ENCODE results near the gene RBPMS2. TPM values are rescaled to one million over a fixed set of nuclear protein-coding genes. Genes with fewer than 3 reads are reported as not detected.

Gene RBPMS2
- total RNA-seq, 4 donors from 2014 or later, result 27.2 to 64.1 (median 45.4) TPM

- no peak for DNase-seq (ENCODE audit: extremely low spot score)
- TF ChIP-seq EP300 (IDR thresholded peaks at IDR 0.05) (no peak), POLR2AphosphoS5 (IDR thresholded peaks at IDR 0.05) (peak; percentile 29 to 52)
- H3K36me3 ChIP-seq, result no peaks in the 10 kb centered on the region
- H3K27ac ChIP-seq (replicated peaks in 1 of 4), result peak overlapping the region; percentile 77 to 80 (median 79)
- H3K9me3 ChIP-seq, result no peaks in the 10 kb centered on the region
- H3K27me3 ChIP-seq, result no peaks in the 10 kb centered on the region
- no peak overlapping the region for H3K4me3 ChIP-seq
- peaks cover 45 to 95% (median 81%) of the 10 kb centered on the region in 4 donors for H3K4me1 ChIP-seq
- intact Hi-C loops (cut with DNase I), result no loop called here
- WGBS, result 31% methylated on average over 11 of the region's 11 CpGs
Observed at GRCh38 chr15:64761156-64761555, 14.2 kb downstream of the RBPMS2 start.

DNA sequence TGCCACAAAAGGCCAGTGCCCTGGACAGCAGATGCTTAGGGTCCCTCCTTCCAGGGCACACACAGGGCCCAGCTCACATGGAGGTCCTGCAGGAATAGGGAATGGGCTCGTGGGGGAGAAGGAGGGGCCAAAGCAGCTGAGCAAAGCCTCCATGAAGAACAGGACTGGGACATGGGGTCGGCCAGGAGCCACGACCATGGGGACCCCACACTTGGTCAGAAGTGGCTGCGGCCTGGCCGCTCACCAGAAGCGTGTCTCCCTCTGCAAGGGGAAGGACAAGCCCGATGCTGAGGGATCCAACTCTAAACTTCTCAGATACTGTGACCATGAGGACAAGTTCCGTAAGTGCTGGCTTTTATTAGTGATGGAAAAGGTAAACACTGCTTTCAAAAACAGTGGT lies 15.3 kb downstream of the RBPMS2 start:
- TF ChIP-seq EP300 (IDR thresholded peaks at IDR 0.05), result no peak
- TF ChIP-seq, protein P1, sequence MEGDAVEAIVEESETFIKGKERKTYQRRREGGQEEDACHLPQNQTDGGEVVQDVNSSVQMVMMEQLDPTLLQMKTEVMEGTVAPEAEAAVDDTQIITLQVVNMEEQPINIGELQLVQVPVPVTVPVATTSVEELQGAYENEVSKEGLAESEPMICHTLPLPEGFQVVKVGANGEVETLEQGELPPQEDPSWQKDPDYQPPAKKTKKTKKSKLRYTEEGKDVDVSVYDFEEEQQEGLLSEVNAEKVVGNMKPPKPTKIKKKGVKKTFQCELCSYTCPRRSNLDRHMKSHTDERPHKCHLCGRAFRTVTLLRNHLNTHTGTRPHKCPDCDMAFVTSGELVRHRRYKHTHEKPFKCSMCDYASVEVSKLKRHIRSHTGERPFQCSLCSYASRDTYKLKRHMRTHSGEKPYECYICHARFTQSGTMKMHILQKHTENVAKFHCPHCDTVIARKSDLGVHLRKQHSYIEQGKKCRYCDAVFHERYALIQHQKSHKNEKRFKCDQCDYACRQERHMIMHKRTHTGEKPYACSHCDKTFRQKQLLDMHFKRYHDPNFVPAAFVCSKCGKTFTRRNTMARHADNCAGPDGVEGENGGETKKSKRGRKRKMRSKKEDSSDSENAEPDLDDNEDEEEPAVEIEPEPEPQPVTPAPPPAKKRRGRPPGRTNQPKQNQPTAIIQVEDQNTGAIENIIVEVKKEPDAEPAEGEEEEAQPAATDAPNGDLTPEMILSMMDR (IDR thresholded peaks at IDR 0.05), result no peak
- no peak for TF ChIP-seq POLR2A (IDR thresholded peaks at IDR 0.05; ENCODE audit: low read depth)
- TF ChIP-seq POLR2AphosphoS5 (IDR thresholded peaks at IDR 0.05), result no peak
- peak overlapping the region; percentile 77 to 80 (median 79) for H3K27ac ChIP-seq (replicated peaks in 1 of 4)

GRCh38 chr15:64755427-64755940 lies 19.9 kb downstream of the RBPMS2 start:
- no peaks in the 10 kb centered on the region for H3K9me3 ChIP-seq
- peak overlapping the region; percentile 84 to 93 (median 88) for H3K27ac ChIP-seq (replicated peaks in 1 of 4)
- H3K27me3 ChIP-seq, result no peaks in the 10 kb centered on the region
- no peak for TF ChIP-seq POLR2AphosphoS5 (IDR thresholded peaks at IDR 0.05)
- TF ChIP-seq EP300 (IDR thresholded peaks at IDR 0.05), result no peak
- TF ChIP-seq, protein P1 (IDR thresholded peaks at IDR 0.05), result no peak
- TF ChIP-seq POLR2A (IDR thresholded peaks at IDR 0.05; ENCODE audit: low read depth), result no peak
- 84% methylated on average over 6 of the region's 10 CpGs for WGBS
- no peak for DNase-seq (ENCODE audit: extremely low spot score)
- intact Hi-C loops (cut with DNase I), result no loop called here
- no peaks in the 10 kb centered on the region for H3K36me3 ChIP-seq
- peaks cover 51 to 96% (median 87%) of the 10 kb centered on the region in 4 donors for H3K4me1 ChIP-seq
- no peak overlapping the region for H3K4me3 ChIP-seq

More for the DNA sequence above, 15.3 kb downstream of the RBPMS2 start:
- H3K36me3 ChIP-seq, result no peaks in the 10 kb centered on the region
- H3K4me3 ChIP-seq, result no peak overlapping the region
- no peaks in the 10 kb centered on the region for H3K9me3 ChIP-seq
- no peaks in the 10 kb centered on the region for H3K27me3 ChIP-seq
- H3K4me1 ChIP-seq, result peaks cover 55 to 96% (median 86%) of the 10 kb centered on the region in 4 donors
- 80% methylated on average over 8 of the region's 8 CpGs for WGBS
- intact Hi-C loops (cut with DNase I), result no loop called here
- no peak for DNase-seq (ENCODE audit: extremely low spot score)

GRCh38 chr15:64754663-64755426 lies 20.5 kb downstream of the RBPMS2 start:
- Histone ChIP-seq H3K36me3 (no peaks in the 10 kb centered on the region), H3K27ac (replicated peaks in 1 of 4) (peak overlapping the region; percentile 84 to 93 (median 88)), H3K9me3 (no peaks in the 10 kb centered on the region), H3K4me1 (peaks cover 48 to 96% (median 87%) of the 10 kb centered on the region in 4 donors), H3K27me3 (no peaks in the 10 kb centered on the region), H3K4me3 (no peak overlapping the region)
- no peak for DNase-seq (ENCODE audit: extremely low spot score)
- intact Hi-C loops (cut with DNase I), result no loop called here
- TF ChIP-seq POLR2A (IDR thresholded peaks at IDR 0.05; ENCODE audit: low read depth) (no peak), EP300 (IDR thresholded peaks at IDR 0.05) (no peak), POLR2AphosphoS5 (IDR thresholded peaks at IDR 0.05) (no peak)
- TF ChIP-seq, protein P1 (IDR thresholded peaks at IDR 0.05), result no peak
- 79% methylated on average over 14 of the region's 14 CpGs for WGBS

DNA sequence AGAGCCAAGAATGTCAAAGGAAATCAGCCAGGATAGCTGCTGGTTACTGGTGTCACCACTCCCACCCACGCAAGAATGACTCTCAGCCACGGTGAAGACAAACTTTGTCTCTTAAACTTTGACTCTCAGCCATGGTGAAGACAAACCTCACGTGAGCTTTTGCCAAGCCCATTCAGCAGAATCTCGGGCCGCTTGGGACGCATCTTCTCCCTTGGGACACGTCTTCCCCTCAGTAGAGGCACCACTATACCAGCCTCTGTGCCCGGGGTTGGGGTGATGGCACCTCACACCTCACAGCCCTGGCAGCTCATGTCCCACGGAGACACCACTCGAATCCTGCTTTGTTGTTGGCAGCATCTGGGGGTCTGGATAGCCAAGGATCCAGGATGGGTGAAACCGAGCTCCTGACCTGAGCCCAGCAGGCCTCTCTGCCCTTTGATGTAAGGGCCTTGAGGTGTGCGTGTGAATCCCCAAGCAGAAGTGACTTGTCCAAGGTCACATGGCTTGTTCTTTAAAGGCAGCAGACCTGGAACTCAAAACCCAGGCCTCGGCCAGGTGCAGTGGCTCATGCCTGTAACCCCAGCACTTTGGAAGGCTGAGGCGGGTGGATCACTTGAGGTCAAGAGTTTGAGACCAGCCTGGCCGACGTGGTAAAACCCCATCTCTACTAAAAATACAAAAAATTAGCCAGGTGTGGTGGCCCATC lies 21.8 kb downstream of the RBPMS2 start:
- peaks cover 52 to 96% (median 88%) of the 10 kb centered on the region in 4 donors for H3K4me1 ChIP-seq
- WGBS, result 78% methylated on average over 13 of the region's 16 CpGs

More for the DNA sequence above, 21.8 kb downstream of the RBPMS2 start:
- TF ChIP-seq, protein P1 (IDR thresholded peaks at IDR 0.05), result no peak
- TF ChIP-seq POLR2A (IDR thresholded peaks at IDR 0.05; ENCODE audit: low read depth), result no peak
- no peak for TF ChIP-seq EP300 (IDR thresholded peaks at IDR 0.05)
- no peak for TF ChIP-seq POLR2AphosphoS5 (IDR thresholded peaks at IDR 0.05)
- Histone ChIP-seq H3K4me3 (no peak overlapping the region), H3K27ac (replicated peaks in 1 of 4) (peak overlapping the region; percentile 84 to 93 (median 88)), H3K36me3 (peaks cover 0 to 4% (median 3%) of the 10 kb centered on the region in 4 donors), H3K27me3 (no peaks in the 10 kb centered on the region), H3K9me3 (no peaks in the 10 kb centered on the region)
- no peak for DNase-seq (ENCODE audit: extremely low spot score)
- intact Hi-C loops (cut with DNase I), result no loop called here

All from esophagus muscularis mucosa (tissue), 4 donors.